NCI-H69 (cell line): Measurements from ENCODE around the gene BAMBI.
A peak's percentile ranks its signal among the peaks of the same experiment; 100 is the strongest.

Experiments used
- DNase-seq: peaks from one replicate; lab custom pipeline; 2025; lab: John Stamatoyannopoulos, UW

BAMBI gene

GRCh38 chr10:28676326-28676967, 874 bp upstream of the BAMBI start:
- peak; percentile 69 for DNase-seq

DNA sequence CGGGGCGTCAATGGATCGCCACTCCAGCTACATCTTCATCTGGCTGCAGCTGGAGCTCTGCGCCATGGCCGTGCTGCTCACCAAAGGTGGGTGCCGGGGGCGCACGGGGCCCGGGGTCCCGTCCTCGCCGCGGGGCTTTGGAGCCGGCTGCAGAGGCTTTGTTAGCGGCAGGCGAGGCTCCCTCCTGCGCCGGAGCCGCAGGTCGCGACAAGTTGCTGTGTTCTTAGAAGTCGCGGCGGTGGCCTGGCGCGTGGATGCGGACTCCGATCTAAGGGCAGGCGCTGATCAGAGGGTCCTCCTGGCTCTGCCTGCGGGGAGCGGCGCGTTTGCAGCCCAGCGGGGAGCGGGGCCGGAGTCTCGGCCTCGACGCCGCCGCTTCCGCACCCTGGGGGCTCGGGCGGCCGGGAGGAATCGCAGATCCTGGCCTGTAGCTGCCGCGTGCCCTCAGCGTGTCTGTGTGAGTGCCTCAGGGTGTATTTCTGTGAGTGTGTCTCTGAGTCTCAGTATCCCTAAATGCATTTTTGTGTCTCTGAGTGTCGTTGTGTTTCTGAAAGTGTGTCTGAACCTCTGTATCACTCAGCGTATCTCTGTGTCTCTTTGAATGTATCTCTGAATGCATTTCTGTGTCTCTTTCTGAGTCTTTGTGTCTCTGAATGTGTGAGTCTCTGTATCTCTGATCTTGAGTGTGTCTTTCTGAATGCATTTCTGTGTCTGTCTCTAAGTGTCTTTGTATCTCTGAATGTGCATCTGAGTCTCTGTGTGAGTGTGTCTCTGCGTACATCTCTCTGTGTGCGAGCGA, 766 bp downstream of the BAMBI start:
- peak; percentile 68 for DNase-seq

- DNase-seq: peak; percentile 93
Observed at GRCh38 chr10:28678687-28679457, 1.6 kb downstream of the BAMBI start.

DNA sequence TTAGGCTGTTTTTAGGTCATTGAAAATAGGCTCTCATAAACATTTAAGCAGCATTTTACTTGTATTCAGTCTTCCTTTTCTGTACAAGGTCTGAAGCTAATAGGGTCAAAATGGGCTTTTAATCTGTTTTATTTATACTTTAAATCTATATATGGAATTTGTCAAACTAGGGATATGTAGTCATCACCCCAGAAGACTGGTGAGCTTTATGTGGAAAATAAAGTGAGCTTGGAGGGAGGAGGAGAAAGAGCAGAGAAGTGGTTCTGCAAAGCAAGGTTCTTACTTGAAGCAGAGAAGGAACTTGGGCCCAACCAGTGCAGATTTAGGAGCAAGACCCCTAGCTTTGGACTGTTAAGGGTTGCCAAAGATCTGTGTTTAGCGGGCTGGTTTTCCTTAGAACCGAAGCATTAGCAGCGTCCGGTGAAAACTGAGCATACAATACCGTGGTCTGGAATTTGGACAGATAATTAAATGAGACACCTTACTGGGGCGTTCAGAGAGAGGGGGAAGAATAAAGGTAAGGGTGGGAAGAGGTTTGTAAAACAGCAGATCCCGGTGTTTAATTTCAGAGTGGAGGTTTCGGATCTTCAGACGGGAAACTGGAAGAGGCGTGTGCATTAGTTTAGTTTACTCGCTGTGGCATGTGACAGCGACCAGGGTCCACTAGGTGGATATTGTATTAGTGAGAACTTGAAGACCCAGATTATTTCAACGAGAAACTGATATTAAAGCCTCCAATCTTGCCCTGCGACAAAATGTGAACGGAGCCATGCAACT, 2.4 kb downstream of the BAMBI start:
- DNase-seq: peak; percentile 26

DNA sequence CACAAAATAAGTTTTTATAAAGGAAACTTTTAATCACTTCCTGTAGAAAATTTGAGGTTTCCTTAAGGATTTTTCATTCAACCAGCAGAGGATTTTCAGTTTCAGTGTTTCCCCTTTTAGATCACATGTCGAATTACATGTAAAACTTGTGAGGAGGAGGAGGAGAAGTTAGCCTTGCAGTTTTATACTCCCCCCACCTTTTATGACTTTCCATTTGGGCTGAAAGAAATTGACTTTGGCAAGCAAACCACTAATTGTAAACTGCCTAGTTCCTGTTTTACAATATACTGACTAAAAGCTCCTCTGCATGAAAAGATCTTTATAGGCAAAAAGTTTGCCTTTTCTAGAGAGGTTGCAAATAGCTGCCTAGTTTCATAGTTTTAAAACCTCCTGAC, 3.0 kb downstream of the BAMBI start:
- peak; percentile 20 for DNase-seq

- peak; percentile 16 for DNase-seq
Observed at GRCh38 chr10:28681291-28681763, 4.0 kb downstream of the BAMBI start.

GRCh38 chr10:28681928-28682750, 4.8 kb downstream of the BAMBI start:
- no peak for DNase-seq

- no peak for DNase-seq
Observed at GRCh38 chr10:28684157-28684985, 7.0 kb downstream of the BAMBI start.

DNA sequence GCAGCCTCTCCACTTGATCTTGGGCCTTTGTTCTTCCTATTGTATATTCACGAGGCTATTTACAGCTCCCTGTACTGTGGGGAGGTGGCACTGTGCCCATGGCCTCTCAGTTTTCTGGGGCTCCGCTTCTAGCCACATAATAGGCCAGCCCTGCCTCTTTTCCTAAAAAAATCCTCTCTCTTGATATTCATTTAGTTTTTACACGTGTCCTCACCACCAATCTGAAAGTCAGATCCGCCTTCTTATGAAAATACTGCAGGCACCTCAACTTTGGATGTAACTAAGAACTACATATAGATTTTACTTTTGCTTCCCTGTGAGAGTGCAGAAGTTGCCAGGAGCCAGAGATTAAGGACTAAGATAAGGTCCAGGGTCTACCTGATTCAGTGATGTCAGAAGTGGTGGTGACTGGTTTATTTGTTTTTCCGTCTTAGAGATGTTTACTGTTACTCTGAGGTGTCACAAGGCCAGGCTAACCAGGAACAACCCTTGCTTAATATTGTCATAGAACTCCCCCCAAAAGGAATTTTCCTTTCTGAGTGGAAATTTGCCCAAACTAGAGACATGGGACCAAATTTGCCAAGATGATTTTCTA, 7.8 kb downstream of the BAMBI start:
- peak; percentile 21 for DNase-seq

DNA sequence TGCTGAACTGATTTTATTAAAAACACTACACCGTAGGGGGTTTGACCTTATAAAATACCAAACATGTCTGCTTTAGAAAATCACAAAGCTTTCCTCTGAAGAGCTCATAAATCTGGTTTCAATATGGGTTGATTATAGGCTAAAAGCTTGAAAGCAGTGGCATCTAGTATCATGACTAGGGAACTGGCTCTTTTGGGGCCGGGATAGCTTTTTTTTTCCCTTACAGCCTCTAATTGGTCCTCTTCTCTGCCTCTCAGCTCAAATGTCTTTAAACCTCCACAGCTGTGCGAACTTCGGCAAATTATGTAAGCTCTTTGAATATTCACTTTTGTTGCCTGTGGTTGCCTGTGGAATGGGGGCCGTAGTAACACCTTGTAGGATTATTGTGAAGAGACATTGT, 8.4 kb downstream of the BAMBI start:
- DNase-seq: peak; percentile 59

GRCh38 chr10:28686835-28687682, 9.7 kb downstream of the BAMBI start:
- no peak for DNase-seq

DNA sequence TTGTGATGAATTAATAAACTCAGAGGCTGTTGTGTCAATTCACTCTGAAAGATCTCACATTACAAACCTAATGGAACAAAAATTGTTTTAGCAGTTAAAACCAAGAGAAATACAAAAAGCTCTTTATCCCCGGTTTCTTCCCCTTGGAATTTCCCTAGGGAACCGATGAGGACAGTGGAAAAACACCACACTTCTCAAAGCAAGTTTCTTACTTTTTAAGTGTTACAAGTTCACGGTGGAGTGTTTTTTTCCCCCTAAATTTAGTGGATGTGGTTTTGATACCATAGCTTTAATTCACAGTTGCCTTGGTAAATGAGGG, 10.3 kb downstream of the BAMBI start:
- no peak for DNase-seq

DNA sequence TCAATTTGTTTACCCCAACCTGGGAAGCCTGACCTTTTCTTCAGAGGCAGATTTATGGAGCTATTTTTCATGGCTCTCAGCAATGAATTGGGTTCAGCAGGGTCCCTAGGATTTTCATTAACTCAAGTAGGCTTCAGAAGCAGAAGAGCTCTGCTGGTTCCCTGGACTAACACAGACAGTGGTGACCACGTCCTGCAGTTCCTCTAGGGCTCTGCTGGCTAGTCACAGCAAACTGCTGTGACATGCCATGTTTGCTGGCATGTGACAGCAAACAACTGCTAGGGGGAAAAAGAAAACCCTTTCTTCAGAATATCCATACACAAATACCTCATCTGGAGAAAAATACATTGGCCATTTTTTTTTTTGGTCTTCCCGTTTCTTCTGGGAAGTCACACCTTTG, 13.2 kb downstream of the BAMBI start:
- no peak for DNase-seq

DNA sequence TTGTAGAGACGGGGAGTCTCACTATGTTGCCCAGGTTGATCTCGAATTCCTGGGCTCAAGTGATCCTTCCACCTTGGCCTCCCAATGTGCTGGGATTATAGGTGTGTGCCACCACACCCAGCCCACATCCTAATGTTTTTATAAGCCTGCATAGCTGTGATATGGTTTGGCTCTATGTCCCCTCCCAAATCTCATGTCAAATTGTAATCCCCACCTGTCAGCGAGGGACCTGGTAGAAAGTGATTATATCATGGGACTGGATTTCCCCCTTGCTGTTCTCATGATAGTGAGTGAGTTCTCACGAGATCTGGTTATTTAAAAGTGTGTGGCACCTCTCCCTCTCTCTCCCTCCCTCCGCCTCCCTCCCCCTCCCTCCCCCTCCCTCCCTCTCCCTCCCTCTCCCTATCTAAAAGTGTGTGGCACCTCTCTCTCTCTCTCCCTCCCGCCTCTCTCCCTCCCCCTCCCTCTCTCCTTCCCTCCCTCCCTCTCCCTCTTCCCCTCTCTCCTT, 13.9 kb downstream of the BAMBI start:
- DNase-seq: no peak

DNA sequence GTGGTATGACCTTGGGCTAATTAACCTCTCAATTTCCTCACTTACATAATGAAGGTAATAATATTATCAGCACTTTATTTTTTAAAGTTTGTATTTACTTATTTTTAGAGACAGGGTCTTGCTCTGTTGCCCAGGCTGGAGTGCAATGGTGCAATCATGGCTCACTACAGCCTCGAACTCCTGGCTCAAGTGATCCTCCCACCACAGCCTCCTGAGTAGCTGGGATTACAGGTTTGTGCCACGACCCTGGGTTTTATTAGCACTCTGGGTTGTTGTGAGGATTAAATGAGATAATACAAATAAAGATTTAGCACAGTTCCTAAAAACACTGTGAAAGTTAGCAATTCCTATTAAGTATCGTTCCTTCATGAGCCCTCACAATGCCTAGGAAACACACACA, 14.7 kb downstream of the BAMBI start:
- no peak for DNase-seq

GRCh38 chr10:28694530-28694929, 17.2 kb downstream of the BAMBI start:
- DNase-seq: no peak

- no peak for DNase-seq
Observed at GRCh38 chr10:28698075-28698474, 20.8 kb downstream of the BAMBI start.

GRCh38 chr10:28704464-28705161, 27.3 kb downstream of the BAMBI start:
- no peak for DNase-seq
